ENCODE results near the gene PFKFB2. TPM values are rescaled to one million over a fixed set of nuclear protein-coding genes. Genes with fewer than 3 reads are reported as not detected.

PFKFB2 gene
- total RNA-seq, 4 donors from 2014 or later = 3.7 to 5.3 (median 4.1) TPM

DNA sequence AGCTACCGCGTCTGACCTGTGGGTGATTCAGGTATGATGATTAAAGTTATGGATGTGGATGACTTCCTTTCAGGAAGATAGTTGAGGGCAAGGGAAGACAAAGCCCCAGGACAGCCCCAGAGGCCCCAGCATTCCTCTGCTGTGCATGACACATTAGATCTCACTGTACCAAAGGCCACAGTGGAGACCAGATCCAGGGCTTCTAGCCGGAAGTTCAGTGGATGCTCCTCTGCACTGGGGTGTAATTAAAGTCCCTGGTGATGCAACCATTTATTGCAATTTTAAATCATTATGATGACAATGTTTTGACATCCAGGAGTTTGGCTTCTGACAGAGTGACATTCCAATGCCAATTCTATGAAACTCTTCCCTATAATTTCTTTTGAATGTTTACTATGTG, 55.9 kb downstream of the PFKFB2 start:
- Histone ChIP-seq H3K27ac (replicated peaks in 1 of 4) (no peak overlapping the region), H3K4me3 (no peak overlapping the region), H3K27me3 (peaks cover 0 to 11% (median 0%) of the 10 kb centered on the region in 4 donors), H3K9me3 (no peaks in the 10 kb centered on the region), H3K4me1 (no peaks in the 10 kb centered on the region), H3K36me3 (no peaks in the 10 kb centered on the region)
- no peak for DNase-seq (ENCODE audit: extremely low spot score)
- 50% methylated on average over 1 of the region's 3 CpGs for WGBS
- intact Hi-C loops (cut with DNase I) = no loop called here
- TF ChIP-seq POLR2A (IDR thresholded peaks at IDR 0.05; ENCODE audit: low read depth) = no peak
- TF ChIP-seq POLR2AphosphoS5 (IDR thresholded peaks at IDR 0.05) = no peak
- TF ChIP-seq, protein P1, sequence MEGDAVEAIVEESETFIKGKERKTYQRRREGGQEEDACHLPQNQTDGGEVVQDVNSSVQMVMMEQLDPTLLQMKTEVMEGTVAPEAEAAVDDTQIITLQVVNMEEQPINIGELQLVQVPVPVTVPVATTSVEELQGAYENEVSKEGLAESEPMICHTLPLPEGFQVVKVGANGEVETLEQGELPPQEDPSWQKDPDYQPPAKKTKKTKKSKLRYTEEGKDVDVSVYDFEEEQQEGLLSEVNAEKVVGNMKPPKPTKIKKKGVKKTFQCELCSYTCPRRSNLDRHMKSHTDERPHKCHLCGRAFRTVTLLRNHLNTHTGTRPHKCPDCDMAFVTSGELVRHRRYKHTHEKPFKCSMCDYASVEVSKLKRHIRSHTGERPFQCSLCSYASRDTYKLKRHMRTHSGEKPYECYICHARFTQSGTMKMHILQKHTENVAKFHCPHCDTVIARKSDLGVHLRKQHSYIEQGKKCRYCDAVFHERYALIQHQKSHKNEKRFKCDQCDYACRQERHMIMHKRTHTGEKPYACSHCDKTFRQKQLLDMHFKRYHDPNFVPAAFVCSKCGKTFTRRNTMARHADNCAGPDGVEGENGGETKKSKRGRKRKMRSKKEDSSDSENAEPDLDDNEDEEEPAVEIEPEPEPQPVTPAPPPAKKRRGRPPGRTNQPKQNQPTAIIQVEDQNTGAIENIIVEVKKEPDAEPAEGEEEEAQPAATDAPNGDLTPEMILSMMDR (IDR thresholded peaks at IDR 0.05) = no peak
- TF ChIP-seq EP300 (IDR thresholded peaks at IDR 0.05) = no peak

DNA sequence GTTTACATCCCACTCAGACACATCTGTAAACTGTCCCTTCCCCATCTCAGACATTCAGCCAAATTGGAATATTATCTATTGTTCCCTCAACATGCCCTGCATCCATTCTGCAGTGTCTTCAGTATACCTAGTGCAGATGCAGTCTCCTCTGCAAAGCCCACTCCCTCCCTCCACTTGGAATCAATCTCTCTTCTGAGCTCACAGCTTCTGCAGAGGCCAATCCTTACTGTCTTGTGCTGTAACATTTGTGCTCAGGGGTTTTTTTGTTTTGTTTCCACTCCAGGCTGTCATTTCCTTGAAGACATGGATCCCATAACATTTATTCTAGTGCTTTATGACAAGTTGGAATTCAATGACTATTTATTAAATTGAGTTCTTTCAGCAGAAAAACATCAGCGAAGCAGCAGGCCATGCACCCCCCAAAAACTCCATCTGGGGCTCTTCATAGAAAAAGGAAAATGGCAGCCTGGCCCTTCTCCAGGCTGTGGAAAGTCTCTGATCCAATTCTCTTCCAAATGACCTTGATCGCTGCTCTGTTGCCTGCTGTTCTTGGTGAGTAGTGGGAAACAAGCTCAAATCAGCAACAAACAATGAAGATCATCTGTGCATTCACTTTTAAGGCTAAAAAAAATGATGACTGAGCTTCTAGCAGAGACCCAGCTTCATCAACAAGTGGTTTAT, 59.7 kb downstream of the PFKFB2 start:
- Histone ChIP-seq H3K36me3 (no peaks in the 10 kb centered on the region), H3K9me3 (no peaks in the 10 kb centered on the region), H3K27ac (replicated peaks in 1 of 4) (no peak overlapping the region), H3K4me3 (no peak overlapping the region), H3K27me3 (peaks cover 0 to 7% (median 0%) of the 10 kb centered on the region in 4 donors), H3K4me1 (no peaks in the 10 kb centered on the region)
- WGBS = 56% methylated on average over 2 of the region's 2 CpGs
- intact Hi-C loops (cut with DNase I) = no loop called here
- DNase-seq (ENCODE audit: extremely low spot score) = no peak
- TF ChIP-seq POLR2A (IDR thresholded peaks at IDR 0.05; ENCODE audit: low read depth) = no peak
- TF ChIP-seq, protein P1 (IDR thresholded peaks at IDR 0.05) = no peak
- TF ChIP-seq POLR2AphosphoS5 (IDR thresholded peaks at IDR 0.05) = no peak
- no peak for TF ChIP-seq EP300 (IDR thresholded peaks at IDR 0.05)

DNA sequence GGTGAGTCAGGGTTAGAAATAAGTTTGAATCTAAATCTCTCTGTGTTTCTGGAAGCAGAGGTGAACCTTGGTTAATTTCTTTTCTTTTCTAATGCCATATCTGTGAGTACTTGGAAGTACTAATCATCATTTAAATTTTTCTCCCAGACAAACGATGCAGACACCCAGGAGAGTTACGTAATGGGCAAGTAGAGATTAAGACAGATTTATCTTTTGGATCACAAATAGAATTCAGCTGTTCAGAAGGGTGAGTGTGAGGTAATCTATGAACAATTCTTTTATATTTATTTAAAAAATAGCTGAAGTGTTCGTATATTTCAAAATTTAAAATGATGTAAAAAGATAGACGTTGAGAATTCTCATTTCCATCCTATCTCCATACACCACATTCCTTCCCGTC, 62.2 kb downstream of the PFKFB2 start:
- intact Hi-C loops (cut with DNase I) = no loop called here
- no peak for DNase-seq (ENCODE audit: extremely low spot score)
- 61% methylated on average over 5 of the region's 5 CpGs for WGBS
- Histone ChIP-seq H3K9me3 (no peaks in the 10 kb centered on the region), H3K27me3 (no peaks in the 10 kb centered on the region), H3K4me3 (no peak overlapping the region), H3K27ac (replicated peaks in 1 of 4) (no peak overlapping the region), H3K36me3 (no peaks in the 10 kb centered on the region), H3K4me1 (no peaks in the 10 kb centered on the region)
- TF ChIP-seq POLR2AphosphoS5 (IDR thresholded peaks at IDR 0.05) = no peak
- no peak for TF ChIP-seq POLR2A (IDR thresholded peaks at IDR 0.05; ENCODE audit: low read depth)
- TF ChIP-seq EP300 (IDR thresholded peaks at IDR 0.05) = no peak
- TF ChIP-seq, protein P1 (IDR thresholded peaks at IDR 0.05) = no peak

DNA sequence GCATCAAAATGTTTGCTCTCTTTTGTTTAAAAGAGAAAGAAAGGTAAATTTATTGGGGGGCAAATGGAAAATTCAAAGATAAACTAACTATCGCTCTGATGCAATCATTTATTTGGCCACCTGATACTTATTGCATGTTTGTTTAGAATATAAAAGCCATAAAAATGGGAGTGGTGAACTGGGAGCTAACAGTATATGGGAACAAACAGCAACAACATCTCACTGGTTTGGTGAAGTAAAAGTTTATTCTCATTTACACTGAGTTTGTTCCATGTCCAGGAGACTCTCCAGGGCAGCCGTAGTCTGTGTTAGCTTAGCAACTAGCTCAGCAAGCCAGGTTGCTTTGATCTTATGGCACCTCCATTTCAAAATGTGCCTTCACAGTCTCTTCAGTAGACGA, 71.3 kb downstream of the PFKFB2 start:
- WGBS = 88% methylated on average over 3 of the region's 3 CpGs
- no peaks in the 10 kb centered on the region for H3K4me1 ChIP-seq
- no peak for DNase-seq (ENCODE audit: extremely low spot score)
- no peak for TF ChIP-seq EP300 (IDR thresholded peaks at IDR 0.05)
- TF ChIP-seq, protein P1 (IDR thresholded peaks at IDR 0.05) = no peak
- no peak for TF ChIP-seq POLR2A (IDR thresholded peaks at IDR 0.05; ENCODE audit: low read depth)
- no peak for TF ChIP-seq POLR2AphosphoS5 (IDR thresholded peaks at IDR 0.05)
- H3K36me3 ChIP-seq = no peaks in the 10 kb centered on the region
- no peaks in the 10 kb centered on the region for H3K27me3 ChIP-seq
- H3K4me3 ChIP-seq = no peak overlapping the region
- H3K27ac ChIP-seq (replicated peaks in 1 of 4) = no peak overlapping the region
- peaks cover 0 to 19% (median 17%) of the 10 kb centered on the region in 4 donors for H3K9me3 ChIP-seq
- intact Hi-C loops (cut with DNase I) = no loop called here

Measured in esophagus muscularis mucosa (tissue), 4 donors.